Stimulated activated effector memory CD8-positive, alpha-beta T cell treated with anti-CD3 and anti-CD28 coated beads, Interleukin-12 subunit alpha, Interleukin-12 subunit beta, amount 100 ng/mL, for 72 hours (primary cell): ENCODE data around the gene SLC16A4.
"Not testable (repeated sequence)": the region's sequence is repeated elsewhere in the genome, so short reads cannot be mapped to it uniquely, and the experiment has no call there.

Experiments
- ATAC-seq: fragments of 150-1000 bp; cut with Tn5 transposase; 2 replicates; pipeline ENCODE4 v1.10.0; 2021
- DNase-seq, 2 donors: peaks; one replicate each; pipeline ENCODE4 v3.0.0; 2021 to 2022; ENCODE audit warnings: low spot score in 2 of 2
- H3K27ac Mint-ChIP-seq: one replicate; pipeline ENCODE4 v1.8.0; 2022; ENCODE audit warnings: mild to moderate bottlenecking, mixed read lengths
- H3K36me3 Mint-ChIP-seq: one replicate; pipeline ENCODE4 v1.8.0; 2022; ENCODE audit warnings: mild to moderate bottlenecking, mixed read lengths
- H3K4me1 Mint-ChIP-seq: one replicate; pipeline ENCODE4 v1.8.0; 2022; ENCODE audit warnings: mixed read lengths
- H3K4me3 Mint-ChIP-seq: one replicate; pipeline ENCODE4 v1.8.0; 2022; ENCODE audit warnings: mild to moderate bottlenecking, mixed read lengths
- H3K9me3 Mint-ChIP-seq: one replicate; pipeline ENCODE4 v1.8.0; 2022; ENCODE audit warnings: mixed read lengths

SLC16A4 gene

GRCh38 chr1:110420023-110420662 is 29.3 kb upstream of the SLC16A4 start:
- no peak overlapping the region for H3K4me3 Mint-ChIP-seq
- H3K27ac Mint-ChIP-seq: no peak overlapping the region
- H3K9me3 Mint-ChIP-seq: no peaks in the 10 kb centered on the region
- no peaks in the 10 kb centered on the region for H3K36me3 Mint-ChIP-seq
- DNase-seq (no peak), ATAC-seq (no peak)
- no peaks in the 10 kb centered on the region for H3K4me1 Mint-ChIP-seq

DNA sequence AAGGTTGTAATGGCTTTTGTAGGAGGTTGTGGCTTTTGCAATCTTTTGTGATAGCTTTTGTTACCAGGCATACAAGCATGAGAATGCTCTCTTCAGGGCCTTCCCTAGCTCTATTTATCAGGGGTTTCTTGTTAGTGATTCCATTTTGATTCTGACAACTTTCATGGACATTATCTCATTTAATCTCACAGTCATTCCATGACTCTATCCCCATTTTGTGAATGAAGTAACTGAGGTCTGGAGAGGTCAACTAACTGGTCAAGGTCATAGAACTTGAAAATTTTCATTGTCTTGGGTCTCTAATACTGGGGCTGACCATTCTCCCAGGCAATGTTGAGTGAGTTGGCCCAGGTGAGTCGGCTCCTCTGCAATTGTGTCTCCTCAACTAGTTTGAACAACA is 27.9 kb upstream of the SLC16A4 start:
- no peak overlapping the region for H3K27ac Mint-ChIP-seq
- ATAC-seq (no peak), DNase-seq (no peak)
- H3K4me3 Mint-ChIP-seq: no peak overlapping the region
- H3K4me1 Mint-ChIP-seq: no peaks in the 10 kb centered on the region
- H3K9me3 Mint-ChIP-seq: no peaks in the 10 kb centered on the region
- H3K36me3 Mint-ChIP-seq: no peaks in the 10 kb centered on the region

DNA sequence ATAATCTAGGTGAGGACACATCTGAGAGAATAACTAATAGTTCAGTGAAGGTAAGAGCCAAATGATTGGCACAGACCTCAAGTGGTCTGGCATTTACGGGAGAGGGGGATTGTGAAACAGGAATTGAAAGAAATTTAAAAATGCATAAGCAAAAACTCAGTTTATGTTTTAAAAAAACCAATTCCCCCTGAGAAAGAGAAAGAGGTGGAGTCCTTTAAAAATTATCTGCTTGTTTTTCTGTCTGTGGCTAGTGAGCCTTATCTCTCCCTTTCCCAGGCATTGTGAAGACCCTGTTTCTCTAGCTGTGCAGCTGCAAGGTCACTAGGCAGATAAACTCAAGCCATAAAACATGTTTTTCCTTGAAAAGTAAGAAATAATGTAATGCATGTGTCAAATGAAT is 22.2 kb upstream of the SLC16A4 start:
- H3K4me3 Mint-ChIP-seq, DNase-seq, ATAC-seq, H3K36me3 Mint-ChIP-seq, H3K9me3 Mint-ChIP-seq: not testable (repeated sequence)
- peaks cover 14% of the 10 kb centered on the region for H3K4me1 Mint-ChIP-seq
- H3K27ac Mint-ChIP-seq: peak overlapping the region; percentile 23

DNA sequence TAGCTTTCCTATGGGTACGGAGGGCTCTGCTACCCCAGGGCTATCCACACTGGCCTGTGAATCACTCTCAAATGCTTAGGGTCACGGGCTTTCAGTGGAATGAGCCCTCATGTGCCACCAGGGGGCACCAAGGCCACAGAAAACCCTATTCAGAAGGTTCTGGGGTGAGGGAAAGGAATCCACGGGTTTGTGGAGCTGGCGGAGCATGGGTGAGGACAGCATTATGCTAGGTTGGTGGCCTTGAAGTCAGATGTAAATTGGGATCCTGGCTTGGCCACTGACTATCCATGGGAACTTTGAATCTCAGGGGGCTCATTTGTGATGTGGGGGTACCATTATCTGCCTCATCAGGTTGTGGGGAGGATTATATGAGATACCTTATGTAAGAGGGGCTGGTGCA is 21.8 kb upstream of the SLC16A4 start:
- no peak overlapping the region for H3K4me3 Mint-ChIP-seq
- peaks cover 3% of the 10 kb centered on the region for H3K36me3 Mint-ChIP-seq
- DNase-seq: peak; percentile 36 to 74
- no peaks in the 10 kb centered on the region for H3K9me3 Mint-ChIP-seq
- H3K4me1 Mint-ChIP-seq: peaks cover 19% of the 10 kb centered on the region
- H3K27ac Mint-ChIP-seq: peak overlapping the region; percentile 23
- ATAC-seq: peak; percentile 76

DNA sequence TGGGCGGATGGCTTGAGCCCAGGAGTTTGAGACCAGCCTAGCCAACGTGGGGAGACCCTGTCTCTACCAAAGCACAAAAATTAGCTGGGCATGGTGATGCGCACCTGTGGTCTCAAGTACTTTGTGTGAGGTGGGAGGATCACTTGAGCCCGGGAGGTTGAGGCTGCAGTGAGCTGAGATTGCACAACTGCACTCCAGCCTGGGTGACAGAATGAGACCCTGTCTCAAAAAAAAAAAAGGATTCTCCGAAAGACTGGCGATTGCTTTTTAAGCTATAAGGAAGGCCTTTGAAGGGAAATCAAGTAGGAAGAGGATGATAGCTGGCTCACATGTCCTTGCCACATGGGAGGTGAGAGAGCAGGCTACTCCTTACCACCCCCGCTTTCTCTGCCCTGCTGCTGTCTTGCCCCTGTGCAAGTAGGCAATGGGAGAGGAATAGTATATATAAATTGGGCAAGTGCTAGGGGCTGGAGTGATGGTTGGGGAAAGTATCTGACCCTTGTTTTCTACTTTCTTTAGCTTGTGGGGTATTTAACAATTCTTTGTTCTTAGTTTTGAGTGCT is 20.4 kb upstream of the SLC16A4 start:
- H3K27ac Mint-ChIP-seq: no peak overlapping the region

DNA sequence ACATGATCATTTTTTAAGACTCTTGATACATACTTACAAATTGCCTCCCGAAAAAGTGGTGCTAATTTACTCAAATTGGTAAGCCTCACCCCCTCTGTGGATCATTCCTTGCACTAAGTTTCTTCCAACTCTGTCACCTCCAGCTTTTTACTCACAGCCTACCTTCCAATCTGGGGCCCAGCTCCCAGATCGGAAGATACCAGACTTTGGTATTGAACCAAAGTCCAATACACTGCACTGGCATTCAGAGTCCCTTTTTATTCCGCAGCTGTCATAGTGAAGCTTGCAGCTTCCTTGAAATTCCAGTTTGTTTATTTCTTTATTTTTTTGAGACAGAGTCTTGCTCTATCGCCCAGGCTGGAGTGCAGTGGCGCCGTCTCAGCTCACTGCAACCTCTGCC is 18.5 kb upstream of the SLC16A4 start:
- Mint-ChIP-seq H3K9me3 (no peaks in the 10 kb centered on the region), H3K27ac (no peak overlapping the region), H3K36me3 (peaks cover 21% of the 10 kb centered on the region), H3K4me3 (peak overlapping the region; percentile 100), H3K4me1 (peaks cover 22% of the 10 kb centered on the region)
- no peak for DNase-seq
- no peak for ATAC-seq

More for the DNA sequence above, 20.4 kb upstream of the SLC16A4 start:
- peaks cover 22% of the 10 kb centered on the region for H3K4me1 Mint-ChIP-seq
- DNase-seq (no peak), ATAC-seq (no peak)
- H3K9me3 Mint-ChIP-seq: no peaks in the 10 kb centered on the region
- peaks cover 8% of the 10 kb centered on the region for H3K36me3 Mint-ChIP-seq
- H3K4me3 Mint-ChIP-seq: no peak overlapping the region

DNA sequence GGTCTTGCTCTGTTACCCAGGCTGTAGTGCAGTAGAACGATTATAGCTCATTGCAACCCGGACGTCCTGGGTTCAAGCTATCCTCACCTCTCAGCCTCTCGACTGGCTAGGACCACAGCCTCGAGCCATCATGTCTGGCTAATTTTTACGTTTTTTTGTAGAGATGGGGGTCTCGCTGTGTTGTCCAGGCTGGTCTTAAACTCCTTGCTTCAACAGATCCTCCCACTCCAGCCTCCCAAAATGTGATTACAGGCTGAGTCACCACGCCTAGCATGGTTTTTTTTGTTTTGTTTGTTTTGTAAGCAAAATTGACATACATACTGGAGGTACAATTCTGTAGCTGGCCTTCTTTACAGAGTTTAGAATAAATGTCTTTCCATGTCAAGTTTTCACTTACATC is 17.7 kb upstream of the SLC16A4 start:
- DNase-seq (no peak), ATAC-seq (no peak)
- Mint-ChIP-seq H3K9me3 (no peaks in the 10 kb centered on the region), H3K4me1 (peaks cover 22% of the 10 kb centered on the region), H3K4me3 (peak overlapping the region; percentile 100), H3K27ac (peak overlapping the region; percentile 99), H3K36me3 (peaks cover 29% of the 10 kb centered on the region)

DNA sequence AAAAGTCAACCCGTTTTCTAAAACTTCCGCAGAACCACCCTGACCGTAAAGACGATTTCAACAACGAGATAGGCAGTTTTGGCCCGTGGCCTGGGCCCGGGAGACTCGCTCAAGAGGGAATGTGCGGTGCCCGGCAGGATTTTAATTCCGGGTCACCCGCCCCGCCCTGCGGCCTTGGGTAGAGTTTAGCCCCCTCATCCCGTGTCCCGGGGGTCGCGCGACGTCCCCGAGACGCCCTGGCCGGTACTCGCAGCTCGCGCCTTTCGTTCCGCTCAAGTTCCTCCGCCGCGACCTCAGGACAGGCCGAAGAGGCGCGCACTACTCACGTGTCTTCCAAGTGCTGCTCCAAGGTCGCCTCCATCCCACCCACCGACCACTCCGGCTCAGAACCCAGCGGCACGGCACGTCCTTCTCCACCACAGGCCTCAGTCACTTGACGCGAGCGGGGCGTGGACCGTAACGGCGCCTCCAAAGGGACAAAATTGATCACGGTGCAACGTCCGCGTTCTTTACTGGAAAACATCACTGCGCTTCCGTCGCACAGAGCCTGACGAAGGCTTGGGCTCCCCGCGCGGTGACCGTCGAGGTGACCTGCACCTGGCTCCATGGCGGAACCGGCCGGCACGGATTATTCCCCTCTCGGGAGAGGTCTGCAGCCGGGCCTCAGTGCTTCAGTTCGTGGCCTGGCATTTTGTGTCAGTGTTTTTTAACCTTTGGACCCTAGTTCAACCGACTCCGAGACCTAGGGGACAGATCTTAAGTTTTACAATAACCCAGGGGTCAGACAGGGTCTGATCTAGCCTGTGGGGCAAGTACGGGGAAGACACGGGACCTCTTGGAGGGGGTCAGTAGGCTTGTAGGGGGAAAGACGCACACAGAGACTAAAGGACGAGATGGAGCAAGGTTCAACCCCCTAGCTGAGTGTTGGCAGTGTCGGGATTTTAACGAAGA is 16.7 kb upstream of the SLC16A4 start, which contains the start of gene LAMTOR5:
TSS of gene LAMTOR5 (minus strand) at position 435 of the 951 bp plus-strand sequence. CDS start at position 361, 74 bp downstream.
- ATAC-seq (peak; percentile 98), DNase-seq (peak; percentile 77 to 94)
- H3K36me3 Mint-ChIP-seq: peaks cover 39% of the 10 kb centered on the region
- peaks cover 19% of the 10 kb centered on the region for H3K4me1 Mint-ChIP-seq
- H3K4me3 Mint-ChIP-seq: peak within 1 kb of the TSS; percentile 100
- H3K27ac Mint-ChIP-seq: peak within 1 kb of the TSS; percentile 99
- no peaks in the 10 kb centered on the region for H3K9me3 Mint-ChIP-seq

GRCh38 chr1:110406407-110406806 is 15.6 kb upstream of the SLC16A4 start:
- not testable (repeated sequence) for H3K9me3 Mint-ChIP-seq, ATAC-seq, DNase-seq
- H3K36me3 Mint-ChIP-seq: peaks cover 50% of the 10 kb centered on the region
- peak overlapping the region; percentile 99 for H3K27ac Mint-ChIP-seq
- H3K4me1 Mint-ChIP-seq: peaks cover 16% of the 10 kb centered on the region
- H3K4me3 Mint-ChIP-seq: peak overlapping the region; percentile 100

GRCh38 chr1:110404401-110404800 is 13.6 kb upstream of the SLC16A4 start:
- Mint-ChIP-seq H3K9me3 (no peaks in the 10 kb centered on the region), H3K36me3 (peaks cover 70% of the 10 kb centered on the region), H3K4me3 (no peak overlapping the region), H3K27ac (no peak overlapping the region), H3K4me1 (peaks cover 16% of the 10 kb centered on the region)
- ATAC-seq (no peak), DNase-seq (no peak)

DNA sequence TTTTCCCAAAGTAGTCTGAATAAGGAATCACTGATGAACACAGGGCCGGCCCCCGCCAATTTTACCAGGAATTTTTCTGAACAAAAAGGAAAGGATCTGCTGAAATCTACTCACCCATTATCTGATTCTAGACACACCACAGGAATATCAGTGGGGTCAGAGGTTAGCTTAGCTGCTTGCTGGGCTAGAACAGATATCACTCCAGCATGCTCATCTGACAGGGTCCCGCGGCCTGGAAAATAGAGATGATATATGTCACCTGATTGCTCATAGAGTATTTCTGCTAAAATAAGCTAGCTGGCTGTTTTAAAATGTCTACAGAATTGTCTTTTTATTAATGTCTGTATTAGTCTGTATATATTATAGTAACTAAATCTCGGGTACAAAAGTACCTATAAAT is 13.0 kb upstream of the SLC16A4 start:
- ATAC-seq: no peak
- Mint-ChIP-seq H3K4me1 (peaks cover 16% of the 10 kb centered on the region), H3K4me3 (no peak overlapping the region), H3K27ac (no peak overlapping the region), H3K36me3 (peaks cover 76% of the 10 kb centered on the region), H3K9me3 (no peaks in the 10 kb centered on the region)
- DNase-seq: no peak

DNA sequence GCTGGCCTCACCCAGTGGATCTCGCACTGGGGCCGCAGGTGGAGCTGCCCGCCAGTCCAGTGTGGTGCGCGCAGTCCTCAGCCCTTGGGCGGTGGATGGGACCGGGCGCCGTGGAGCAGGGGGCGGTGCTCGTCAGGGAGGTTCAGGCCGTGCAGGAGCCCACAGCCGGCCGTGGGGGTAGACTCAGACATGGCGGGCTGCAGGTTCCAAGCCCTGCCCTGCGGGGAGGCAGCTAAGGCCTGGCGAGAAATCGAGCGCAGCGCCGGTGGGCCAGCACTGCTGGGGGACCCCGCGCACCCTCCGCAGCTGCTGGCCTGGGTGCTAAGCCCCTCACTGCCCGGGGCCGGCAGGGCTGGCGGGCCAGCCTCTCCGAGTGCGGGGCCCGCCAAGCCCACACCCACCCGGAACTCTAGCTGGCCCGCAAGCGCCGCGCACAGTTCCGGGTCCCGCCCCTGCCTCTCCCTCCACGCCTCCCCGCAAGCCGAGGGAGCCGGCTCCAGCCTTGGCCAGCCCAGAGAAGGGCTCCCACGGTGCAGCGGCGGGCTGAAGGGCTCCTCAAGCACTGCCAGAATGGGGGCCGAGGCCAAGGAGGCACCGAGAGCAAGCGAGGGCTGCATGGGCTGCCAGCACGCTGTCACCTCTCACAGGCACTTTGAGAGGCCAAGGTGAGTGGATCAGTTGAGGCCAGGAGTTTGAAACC is 5.6 kb upstream of the SLC16A4 start:
- not testable (repeated sequence) for H3K4me3 Mint-ChIP-seq, ATAC-seq, H3K4me1 Mint-ChIP-seq, DNase-seq, H3K27ac Mint-ChIP-seq, H3K9me3 Mint-ChIP-seq
- H3K36me3 Mint-ChIP-seq: peaks cover 55% of the 10 kb centered on the region

DNA sequence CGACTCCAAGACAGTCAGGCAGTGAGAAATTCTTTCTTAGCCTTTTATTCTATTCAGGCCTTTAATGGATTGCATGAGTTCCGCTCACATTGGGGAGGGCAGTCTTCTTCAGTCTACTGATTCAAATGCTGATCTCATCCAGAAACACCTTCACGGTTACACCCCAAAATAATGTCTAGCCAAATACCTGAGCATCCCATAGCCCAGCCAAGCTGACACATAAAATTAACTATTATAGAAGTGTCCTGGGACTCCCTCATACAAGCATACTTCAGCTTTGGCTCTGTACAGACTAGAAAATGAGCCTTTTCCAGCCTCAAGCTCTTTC is 3.6 kb upstream of the SLC16A4 start:
- no peak for ATAC-seq
- Mint-ChIP-seq H3K27ac (no peak overlapping the region), H3K9me3 (no peaks in the 10 kb centered on the region), H3K4me1 (no peaks in the 10 kb centered on the region), H3K36me3 (peaks cover 36% of the 10 kb centered on the region), H3K4me3 (no peak overlapping the region)
- DNase-seq: no peak

GRCh38 chr1:110393691-110394492 is 3.1 kb upstream of the SLC16A4 start:
- Mint-ChIP-seq H3K4me3 (no peak overlapping the region), H3K9me3 (no peaks in the 10 kb centered on the region), H3K4me1 (no peaks in the 10 kb centered on the region), H3K27ac (peak overlapping the region; percentile 37), H3K36me3 (peaks cover 30% of the 10 kb centered on the region)
- no peak for DNase-seq
- no peak for ATAC-seq
